SU-DHL-6 (cell line): ENCODE results near the gene CORO2A.

Experiments
- H2AFZ ChIP-seq: fragments of 200-600 bp; sonication (generic); 2 replicates; pipeline ENCODE4 v1.6.1; 2014; ENCODE audit warnings: low read depth, mild to moderate bottlenecking, moderate library complexity, mixed read lengths, antibody characterized with exemption, low read length; ENCODE audit not compliant: severe bottlenecking
- H3F3A ChIP-seq: fragments of 200-600 bp; shearing (Covaris generic); 2 replicates; pipeline ENCODE4 v1.6.0; 2016; ENCODE audit warnings: antibody characterized with exemption, mild to moderate bottlenecking; ENCODE audit not compliant: insufficient read depth
- H3K27ac ChIP-seq: fragments of 200-600 bp; sonication (generic); 2 replicates; pipeline ENCODE4 v1.5.1; 2016; ENCODE audit warnings: low read depth, mild to moderate bottlenecking, low read length, moderate library complexity, mixed read lengths
- H3K27me3 ChIP-seq: fragments of 200-600 bp; sonication (generic), shearing (Covaris generic); 2 replicates; pipeline ENCODE4 v1.6.0; 2014; ENCODE audit warnings: mild to moderate bottlenecking, low read length
- H3K36me3 ChIP-seq: fragments of 200-600 bp; sonication (generic); 2 replicates; pipeline ENCODE4 v1.6.1; 2014; ENCODE audit warnings: mild to moderate bottlenecking, low read length, mixed read lengths
- H3K4me2 ChIP-seq: fragments of 300-600, 200-600 bp; shearing (Covaris generic), sonication (generic); 2 replicates; pipeline ENCODE4 v1.6.0; 2014; ENCODE audit warnings: low read length, low read depth, mild to moderate bottlenecking; ENCODE audit not compliant: poor library complexity, severe bottlenecking
- H3K4me3 ChIP-seq: fragments of 200-600 bp; sonication (generic); 2 replicates; pipeline ENCODE4 v1.5.1; 2014; ENCODE audit warnings: antibody characterized with exemption, low read length, mild to moderate bottlenecking, mixed read lengths; ENCODE audit not compliant: insufficient read depth, poor library complexity, severe bottlenecking
- H3K79me2 ChIP-seq: fragments of 200-600 bp; sonication (generic); 2 replicates; pipeline ENCODE4 v1.6.1; 2014; ENCODE audit warnings: mild to moderate bottlenecking, low read length, moderate library complexity; ENCODE audit not compliant: insufficient read depth
- H3K9ac ChIP-seq: fragments of 200-600 bp; sonication (generic); 2 replicates; pipeline ENCODE4 v1.7.0; 2014; ENCODE audit warnings: mild to moderate bottlenecking, low read length
- H3K9me2 ChIP-seq: fragments of 200-600 bp; sonication (generic); replicated peaks from 2 replicates; pipeline ENCODE4 v1.6.1; 2014; ENCODE audit warnings: low read length; ENCODE audit not compliant: insufficient read depth
- H3K9me3 ChIP-seq: fragments of 200-600 bp; sonication (generic); 2 replicates; pipeline ENCODE4 v1.6.1; 2014; ENCODE audit warnings: low read length, mixed read lengths; ENCODE audit not compliant: insufficient read depth
- H4K20me1 ChIP-seq: fragments of 200-600 bp; sonication (generic); 2 replicates; pipeline ENCODE4 v1.6.1; 2014; ENCODE audit warnings: low read depth, mild to moderate bottlenecking, antibody characterized with exemption, low read length, moderate library complexity, mixed read lengths
- EZH2phosphoT487 ChIP-seq: fragments of 200-600 bp; sonication (generic), shearing (Covaris generic); conservative IDR thresholded peaks from 2 replicates; pipeline ENCODE4 v1.6.1; 2018; ENCODE audit warnings: mild to moderate bottlenecking, antibody characterized with exemption, low read length, moderate library complexity, mixed read lengths
- TF ChIP-seq, protein P1 (sequence below): fragments of 200-600 bp; sonication (generic); IDR thresholded peaks from one replicate; pipeline ENCODE4 v1.5.1; 2017; ENCODE audit warnings: antibody characterized with exemption, mild to moderate bottlenecking, low read length, moderate library complexity; ENCODE audit not compliant: insufficient read depth, poor library complexity, severe bottlenecking

CORO2A gene

DNA sequence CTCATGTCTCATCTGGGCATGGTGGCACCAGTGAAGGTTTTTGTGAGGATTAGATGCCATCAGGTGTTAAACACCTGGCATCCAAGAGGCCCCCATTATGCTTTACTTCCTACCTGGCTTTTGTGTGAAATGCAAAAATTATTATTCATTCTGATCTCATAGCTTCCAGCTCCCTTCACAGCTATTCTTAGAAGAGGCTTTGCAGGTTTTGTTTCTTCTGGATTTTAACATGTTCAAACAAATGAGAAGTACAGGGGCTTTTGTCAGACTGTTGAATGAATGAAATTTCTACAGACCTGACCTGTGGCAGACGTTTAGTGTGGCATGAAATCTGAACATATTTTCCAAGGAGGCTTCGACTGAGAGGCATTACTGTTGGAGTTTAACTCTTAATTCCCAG is 14.3 kb upstream of the CORO2A start:
- TF ChIP-seq, protein P1, sequence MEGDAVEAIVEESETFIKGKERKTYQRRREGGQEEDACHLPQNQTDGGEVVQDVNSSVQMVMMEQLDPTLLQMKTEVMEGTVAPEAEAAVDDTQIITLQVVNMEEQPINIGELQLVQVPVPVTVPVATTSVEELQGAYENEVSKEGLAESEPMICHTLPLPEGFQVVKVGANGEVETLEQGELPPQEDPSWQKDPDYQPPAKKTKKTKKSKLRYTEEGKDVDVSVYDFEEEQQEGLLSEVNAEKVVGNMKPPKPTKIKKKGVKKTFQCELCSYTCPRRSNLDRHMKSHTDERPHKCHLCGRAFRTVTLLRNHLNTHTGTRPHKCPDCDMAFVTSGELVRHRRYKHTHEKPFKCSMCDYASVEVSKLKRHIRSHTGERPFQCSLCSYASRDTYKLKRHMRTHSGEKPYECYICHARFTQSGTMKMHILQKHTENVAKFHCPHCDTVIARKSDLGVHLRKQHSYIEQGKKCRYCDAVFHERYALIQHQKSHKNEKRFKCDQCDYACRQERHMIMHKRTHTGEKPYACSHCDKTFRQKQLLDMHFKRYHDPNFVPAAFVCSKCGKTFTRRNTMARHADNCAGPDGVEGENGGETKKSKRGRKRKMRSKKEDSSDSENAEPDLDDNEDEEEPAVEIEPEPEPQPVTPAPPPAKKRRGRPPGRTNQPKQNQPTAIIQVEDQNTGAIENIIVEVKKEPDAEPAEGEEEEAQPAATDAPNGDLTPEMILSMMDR, result no peak
- TF ChIP-seq EZH2phosphoT487, result no peak

DNA sequence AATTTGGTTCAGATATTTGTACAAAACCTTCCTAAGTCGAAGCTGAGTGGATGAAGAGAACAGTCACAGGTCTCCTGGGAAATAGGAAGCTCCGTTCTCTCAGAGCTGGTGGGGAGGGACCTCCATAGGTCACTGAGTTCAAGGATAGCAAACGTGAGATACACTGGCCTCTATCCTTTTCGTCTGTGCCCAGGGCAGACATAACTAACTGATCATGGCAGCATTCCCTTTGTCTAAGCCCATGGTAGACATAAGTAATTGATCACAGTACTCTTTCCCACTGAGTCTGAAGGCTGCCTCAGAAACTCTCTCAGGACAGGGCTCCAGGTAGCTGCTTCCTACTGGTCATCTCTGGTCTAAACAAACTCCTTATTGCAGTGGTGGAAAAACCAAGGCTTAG is 12.3 kb upstream of the CORO2A start:
- Histone ChIP-seq H3K9me2 (no peaks in the 10 kb centered on the region), H3K36me3 (no peaks in the 10 kb centered on the region), H3K9ac (no peak overlapping the region), H3K4me2 (no peak overlapping the region), H3K27ac (no peak overlapping the region), H3K4me3 (no peak overlapping the region), H3K79me2 (no peaks in the 10 kb centered on the region), H3K27me3 (no peaks in the 10 kb centered on the region), H2AFZ (no peak overlapping the region), H3F3A (no peaks in the 10 kb centered on the region), H4K20me1 (no peaks in the 10 kb centered on the region), H3K9me3 (no peaks in the 10 kb centered on the region)
- TF ChIP-seq, protein P1, result no peak

More for the DNA sequence above, 14.3 kb upstream of the CORO2A start:
- Histone ChIP-seq H3F3A (no peaks in the 10 kb centered on the region), H4K20me1 (no peaks in the 10 kb centered on the region), H3K27ac (no peak overlapping the region), H3K27me3 (no peaks in the 10 kb centered on the region), H3K9me2 (no peaks in the 10 kb centered on the region), H3K4me2 (no peak overlapping the region), H3K36me3 (no peaks in the 10 kb centered on the region), H2AFZ (no peak overlapping the region), H3K79me2 (no peaks in the 10 kb centered on the region), H3K9me3 (no peaks in the 10 kb centered on the region), H3K9ac (no peak overlapping the region), H3K4me3 (no peak overlapping the region)

DNA sequence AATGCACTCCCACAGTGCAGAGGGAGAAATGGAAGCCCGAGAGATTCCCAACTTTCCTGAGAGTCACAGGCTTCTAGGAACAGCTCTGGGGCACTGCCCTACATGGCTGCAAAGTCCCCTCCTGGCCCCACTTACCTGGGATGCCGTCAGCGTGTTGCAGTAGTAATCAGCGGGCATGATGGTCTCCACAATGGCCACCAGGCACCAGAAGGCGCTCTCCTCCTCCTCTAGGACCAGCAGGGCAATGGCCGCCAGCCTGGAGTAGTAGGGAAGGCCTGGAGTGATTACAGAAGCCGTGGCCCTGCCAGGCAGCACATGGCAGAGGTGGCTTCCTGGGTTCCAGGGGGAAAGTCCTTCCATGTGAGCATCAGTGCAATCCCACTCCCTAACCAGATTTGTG is 10.7 kb upstream of the CORO2A start:
- Histone ChIP-seq H4K20me1 (no peaks in the 10 kb centered on the region), H3K9ac (no peak overlapping the region), H3K27ac (no peak overlapping the region), H3F3A (no peaks in the 10 kb centered on the region), H3K4me3 (no peak overlapping the region), H3K36me3 (no peaks in the 10 kb centered on the region), H2AFZ (no peak overlapping the region), H3K9me3 (no peaks in the 10 kb centered on the region), H3K4me2 (no peak overlapping the region), H3K27me3 (no peaks in the 10 kb centered on the region), H3K79me2 (no peaks in the 10 kb centered on the region), H3K9me2 (no peaks in the 10 kb centered on the region)
- TF ChIP-seq, protein P1, result no peak
- no peak for TF ChIP-seq EZH2phosphoT487

GRCh38 chr9:98202252-98202651 is 9.8 kb upstream of the CORO2A start:
- Histone ChIP-seq H3K36me3 (no peaks in the 10 kb centered on the region), H3F3A (no peaks in the 10 kb centered on the region), H2AFZ (no peak overlapping the region), H3K9ac (no peak overlapping the region), H3K27ac (no peak overlapping the region), H3K4me3 (no peak overlapping the region), H3K9me3 (no peaks in the 10 kb centered on the region), H3K9me2 (no peaks in the 10 kb centered on the region), H4K20me1 (no peaks in the 10 kb centered on the region), H3K4me2 (no peak overlapping the region), H3K27me3 (no peaks in the 10 kb centered on the region), H3K79me2 (no peaks in the 10 kb centered on the region)
- no peak for TF ChIP-seq EZH2phosphoT487
- TF ChIP-seq, protein P1, result no peak
